Measurements from ENCODE around the gene SETSIP. TPM values are rescaled to one million over a fixed set of nuclear protein-coding genes. Genes with fewer than 3 reads are reported as not detected.
A peak's percentile ranks its signal among the peaks of the same experiment; 100 is the strongest.

Gene SETSIP
- total and polyA plus RNA-seq, 4 donors: 0.09 TPM; not detected in 3

DNA sequence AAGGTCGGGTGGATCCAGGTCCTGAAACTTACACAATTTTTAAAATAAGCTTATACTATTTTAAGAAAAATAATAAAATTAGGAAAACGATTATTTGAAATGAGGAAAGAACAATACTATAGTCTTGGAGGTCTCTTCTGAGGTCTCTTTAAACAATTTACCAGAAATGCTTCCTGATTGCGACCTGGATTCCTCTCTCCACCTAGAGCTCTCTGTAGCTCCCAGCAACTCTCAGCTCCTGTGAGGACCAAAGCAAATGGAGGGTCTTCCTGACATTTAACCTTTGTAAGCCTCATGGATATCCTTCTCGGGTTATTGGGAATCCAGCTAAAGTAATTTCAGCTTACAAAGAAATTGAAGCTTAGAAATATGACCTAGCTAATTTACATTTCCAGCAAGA lies 5.8 kb upstream of the SETSIP start (continued):
- TF ChIP-seq, protein P1, sequence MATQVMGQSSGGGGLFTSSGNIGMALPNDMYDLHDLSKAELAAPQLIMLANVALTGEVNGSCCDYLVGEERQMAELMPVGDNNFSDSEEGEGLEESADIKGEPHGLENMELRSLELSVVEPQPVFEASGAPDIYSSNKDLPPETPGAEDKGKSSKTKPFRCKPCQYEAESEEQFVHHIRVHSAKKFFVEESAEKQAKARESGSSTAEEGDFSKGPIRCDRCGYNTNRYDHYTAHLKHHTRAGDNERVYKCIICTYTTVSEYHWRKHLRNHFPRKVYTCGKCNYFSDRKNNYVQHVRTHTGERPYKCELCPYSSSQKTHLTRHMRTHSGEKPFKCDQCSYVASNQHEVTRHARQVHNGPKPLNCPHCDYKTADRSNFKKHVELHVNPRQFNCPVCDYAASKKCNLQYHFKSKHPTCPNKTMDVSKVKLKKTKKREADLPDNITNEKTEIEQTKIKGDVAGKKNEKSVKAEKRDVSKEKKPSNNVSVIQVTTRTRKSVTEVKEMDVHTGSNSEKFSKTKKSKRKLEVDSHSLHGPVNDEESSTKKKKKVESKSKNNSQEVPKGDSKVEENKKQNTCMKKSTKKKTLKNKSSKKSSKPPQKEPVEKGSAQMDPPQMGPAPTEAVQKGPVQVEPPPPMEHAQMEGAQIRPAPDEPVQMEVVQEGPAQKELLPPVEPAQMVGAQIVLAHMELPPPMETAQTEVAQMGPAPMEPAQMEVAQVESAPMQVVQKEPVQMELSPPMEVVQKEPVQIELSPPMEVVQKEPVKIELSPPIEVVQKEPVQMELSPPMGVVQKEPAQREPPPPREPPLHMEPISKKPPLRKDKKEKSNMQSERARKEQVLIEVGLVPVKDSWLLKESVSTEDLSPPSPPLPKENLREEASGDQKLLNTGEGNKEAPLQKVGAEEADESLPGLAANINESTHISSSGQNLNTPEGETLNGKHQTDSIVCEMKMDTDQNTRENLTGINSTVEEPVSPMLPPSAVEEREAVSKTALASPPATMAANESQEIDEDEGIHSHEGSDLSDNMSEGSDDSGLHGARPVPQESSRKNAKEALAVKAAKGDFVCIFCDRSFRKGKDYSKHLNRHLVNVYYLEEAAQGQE (IDR thresholded peaks at IDR 0.05): no peak

DNA sequence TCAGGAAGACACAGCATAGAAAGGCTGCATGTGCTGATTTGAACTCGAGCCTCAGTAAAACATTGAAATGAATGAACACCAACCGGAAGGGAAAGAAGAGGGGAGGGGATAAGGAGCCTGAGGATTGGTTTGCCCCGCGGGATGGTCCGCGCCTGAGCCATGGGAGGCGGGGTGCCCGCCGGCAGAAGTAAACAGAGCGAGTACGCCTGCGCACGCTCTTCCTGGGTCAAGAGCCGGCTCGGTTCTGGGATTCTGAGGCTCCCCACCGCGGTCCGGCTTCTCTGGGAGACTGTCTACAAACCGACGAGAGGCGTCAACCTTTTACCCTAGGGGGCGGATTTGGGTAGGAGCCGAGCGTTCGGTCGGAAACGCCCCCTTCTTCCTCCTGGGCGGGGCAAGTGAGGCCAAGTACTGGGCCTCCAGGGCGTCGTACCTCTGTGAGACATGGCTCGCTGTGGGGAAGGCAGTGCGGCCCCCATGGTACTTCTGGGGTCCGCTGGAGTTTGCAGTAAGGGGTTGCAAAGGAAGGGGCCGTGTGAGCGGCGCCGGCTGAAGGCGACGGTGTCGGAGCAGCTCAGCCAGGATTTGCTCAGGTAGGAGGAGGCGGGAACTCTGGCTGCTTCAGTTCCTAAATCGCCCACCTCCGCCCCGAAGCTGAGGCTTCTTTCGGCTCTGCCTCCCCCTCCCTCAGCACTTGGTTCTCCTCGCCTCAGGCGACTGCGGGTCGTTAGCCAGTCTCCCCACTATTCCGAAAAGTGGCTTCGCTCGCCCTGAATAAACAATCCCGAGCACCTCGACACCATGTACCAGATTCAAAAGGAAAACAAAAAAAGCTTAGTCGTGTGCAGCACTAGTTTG lies 5.1 kb upstream of the SETSIP start, which contains the start of gene BTBD8:
TSS of gene BTBD8 (plus strand) at position 218 of the 858 bp plus-strand sequence. CDS start at position 445, 227 bp downstream.
- peak; percentile 82 for DNase-seq (ENCODE audit: low spot score)
- H3K9ac ChIP-seq (ENCODE audit: low read depth in 1 of 2, low read length in 2 of 2): peak within 1 kb of the TSS; percentile 5 to 30
- TF ChIP-seq, protein P2, sequence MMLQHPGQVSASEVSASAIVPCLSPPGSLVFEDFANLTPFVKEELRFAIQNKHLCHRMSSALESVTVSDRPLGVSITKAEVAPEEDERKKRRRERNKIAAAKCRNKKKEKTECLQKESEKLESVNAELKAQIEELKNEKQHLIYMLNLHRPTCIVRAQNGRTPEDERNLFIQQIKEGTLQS (IDR thresholded peaks at IDR 0.05): no peak
- TF ChIP-seq TAF1 (conservative IDR thresholded peaks at IDR 0.05) (no peak), JUND (IDR thresholded peaks at IDR 0.05) (peak in 1 of 2 donors; percentile 29), RAD21 (IDR thresholded peaks at IDR 0.05) (peak in 1 of 2 donors; percentile 15), RXRA (IDR thresholded peaks at IDR 0.05) (peak; percentile 44 to 55), HNF4G (IDR thresholded peaks at IDR 0.05) (no peak), HNF4A (conservative IDR thresholded peaks at IDR 0.05) (peak; percentile 19 to 40), SP1 (IDR thresholded peaks at IDR 0.05) (peak; percentile 60), NR2F2 (IDR thresholded peaks at IDR 0.05) (peak; percentile 28), GABPA (IDR thresholded peaks at IDR 0.05 in 1 of 2, conservative IDR thresholded peaks at IDR 0.05 in 1 of 2) (peak; percentile 33 to 58), YY1 (IDR thresholded peaks at IDR 0.05) (peak; percentile 34), EGR1 (IDR thresholded peaks at IDR 0.05; ENCODE audit: low read depth in 2 of 2) (no peak), FOXA1 (IDR thresholded peaks at IDR 0.05) (no peak), FOXA2 (IDR thresholded peaks at IDR 0.05) (peak; percentile 40)
- TF ChIP-seq, protein P1 (IDR thresholded peaks at IDR 0.05): no peak
- TF ChIP-seq, protein P3, sequence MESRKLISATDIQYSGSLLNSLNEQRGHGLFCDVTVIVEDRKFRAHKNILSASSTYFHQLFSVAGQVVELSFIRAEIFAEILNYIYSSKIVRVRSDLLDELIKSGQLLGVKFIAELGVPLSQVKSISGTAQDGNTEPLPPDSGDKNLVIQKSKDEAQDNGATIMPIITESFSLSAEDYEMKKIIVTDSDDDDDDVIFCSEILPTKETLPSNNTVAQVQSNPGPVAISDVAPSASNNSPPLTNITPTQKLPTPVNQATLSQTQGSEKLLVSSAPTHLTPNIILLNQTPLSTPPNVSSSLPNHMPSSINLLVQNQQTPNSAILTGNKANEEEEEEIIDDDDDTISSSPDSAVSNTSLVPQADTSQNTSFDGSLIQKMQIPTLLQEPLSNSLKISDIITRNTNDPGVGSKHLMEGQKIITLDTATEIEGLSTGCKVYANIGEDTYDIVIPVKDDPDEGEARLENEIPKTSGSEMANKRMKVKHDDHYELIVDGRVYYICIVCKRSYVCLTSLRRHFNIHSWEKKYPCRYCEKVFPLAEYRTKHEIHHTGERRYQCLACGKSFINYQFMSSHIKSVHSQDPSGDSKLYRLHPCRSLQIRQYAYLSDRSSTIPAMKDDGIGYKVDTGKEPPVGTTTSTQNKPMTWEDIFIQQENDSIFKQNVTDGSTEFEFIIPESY (IDR thresholded peaks at IDR 0.05): no peak
- TF ChIP-seq, protein P4, sequence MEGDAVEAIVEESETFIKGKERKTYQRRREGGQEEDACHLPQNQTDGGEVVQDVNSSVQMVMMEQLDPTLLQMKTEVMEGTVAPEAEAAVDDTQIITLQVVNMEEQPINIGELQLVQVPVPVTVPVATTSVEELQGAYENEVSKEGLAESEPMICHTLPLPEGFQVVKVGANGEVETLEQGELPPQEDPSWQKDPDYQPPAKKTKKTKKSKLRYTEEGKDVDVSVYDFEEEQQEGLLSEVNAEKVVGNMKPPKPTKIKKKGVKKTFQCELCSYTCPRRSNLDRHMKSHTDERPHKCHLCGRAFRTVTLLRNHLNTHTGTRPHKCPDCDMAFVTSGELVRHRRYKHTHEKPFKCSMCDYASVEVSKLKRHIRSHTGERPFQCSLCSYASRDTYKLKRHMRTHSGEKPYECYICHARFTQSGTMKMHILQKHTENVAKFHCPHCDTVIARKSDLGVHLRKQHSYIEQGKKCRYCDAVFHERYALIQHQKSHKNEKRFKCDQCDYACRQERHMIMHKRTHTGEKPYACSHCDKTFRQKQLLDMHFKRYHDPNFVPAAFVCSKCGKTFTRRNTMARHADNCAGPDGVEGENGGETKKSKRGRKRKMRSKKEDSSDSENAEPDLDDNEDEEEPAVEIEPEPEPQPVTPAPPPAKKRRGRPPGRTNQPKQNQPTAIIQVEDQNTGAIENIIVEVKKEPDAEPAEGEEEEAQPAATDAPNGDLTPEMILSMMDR (IDR thresholded peaks at IDR 0.05; ENCODE audit: low read depth, low read length, missing input control): no peak
- TF ChIP-seq, protein P5, sequence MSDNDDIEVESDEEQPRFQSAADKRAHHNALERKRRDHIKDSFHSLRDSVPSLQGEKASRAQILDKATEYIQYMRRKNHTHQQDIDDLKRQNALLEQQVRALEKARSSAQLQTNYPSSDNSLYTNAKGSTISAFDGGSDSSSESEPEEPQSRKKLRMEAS (IDR thresholded peaks at IDR 0.05): peak; percentile 57

More for the DNA sequence above, 5.1 kb upstream of the SETSIP start, which contains the start of gene BTBD8:
- Histone ChIP-seq H3K27me3 (ENCODE audit: control insufficient read depth in 4 of 4, insufficient read depth in 4 of 4, low read length in 3 of 4) (no peaks in the 10 kb centered on the region), H3K4me3 (ENCODE audit: low read depth in 1 of 3, low read length in 3 of 3) (peak within 1 kb of the TSS; percentile 77 to 89 (median 82)), H3K9me3 (ENCODE audit: control insufficient read depth in 4 of 4, low read length in 3 of 4) (no peaks in the 10 kb centered on the region), H3K27ac (ENCODE audit: low read depth in 1 of 2, low read length in 2 of 2) (peak within 1 kb of the TSS; percentile 0 to 37), H3K4me1 (ENCODE audit: control insufficient read depth in 4 of 4, insufficient read depth in 4 of 4, low read length in 3 of 4) (peaks cover 0 to 6% (median 1%) of the 10 kb centered on the region in 4 donors), H3K36me3 (ENCODE audit: control insufficient read depth in 4 of 4, insufficient read depth in 3 of 4, low read depth in 1 of 4, low read length in 3 of 4) (no peaks in the 10 kb centered on the region)
- under 1% methylated on average over 55 of the region's 55 CpGs for WGBS
